Measurements from ENCODE around the gene CD3E. TPM values are rescaled to one million over a fixed set of nuclear protein-coding genes. Genes with fewer than 3 reads are reported as not detected.

Gene CD3E
- total and polyA plus RNA-seq, 2 experiments from 2014 or later, result not detected

DNA sequence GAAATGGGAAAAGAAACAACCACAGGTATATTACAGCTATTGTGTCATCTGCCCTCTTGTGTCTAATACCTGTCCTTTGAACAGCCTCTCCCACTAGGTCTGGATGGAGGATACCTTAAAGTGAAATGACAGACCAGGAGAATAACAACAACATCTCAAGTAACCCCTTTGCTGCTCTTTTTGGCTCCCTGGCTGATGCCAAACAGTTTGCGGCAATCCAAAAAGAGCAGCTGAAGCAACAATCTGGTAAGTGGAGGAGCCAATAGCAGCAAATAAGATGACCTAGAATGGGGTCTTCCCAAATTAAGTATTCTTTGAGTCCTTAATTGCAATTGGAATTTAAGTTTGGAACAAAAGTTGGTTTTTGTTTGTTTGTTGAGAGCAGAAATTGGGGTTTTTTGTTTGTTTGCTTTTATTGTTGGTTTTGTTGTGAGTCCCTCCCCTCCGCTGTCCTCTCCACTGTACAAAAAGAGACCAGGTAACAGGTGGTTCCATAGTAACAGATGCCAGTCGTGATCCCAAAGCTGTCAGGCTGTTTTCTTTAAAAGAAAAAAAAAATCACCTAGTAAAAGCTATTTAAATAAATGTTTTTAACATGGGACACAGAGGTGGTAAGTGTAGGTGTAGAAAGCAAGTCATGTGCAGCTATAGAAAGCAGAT lies 60.6 kb downstream of the CD3E start:
- H3K4me1 ChIP-seq (ENCODE audit: insufficient read depth), result peaks cover 3% of the 10 kb centered on the region; the same call in 1 of the 2 replicates
- H3K4me2 ChIP-seq, result no peak overlapping the region
- H3K9me2 ChIP-seq (ENCODE audit: insufficient read depth), result no peaks in the 10 kb centered on the region
- H3K9me3 Mint-ChIP-seq, result no peaks in the 10 kb centered on the region
- no peak overlapping the region for H3K27ac Mint-ChIP-seq
- H3K36me3 ChIP-seq (ENCODE audit: insufficient read depth), result peaks cover 20% of the 10 kb centered on the region
- no peak for ATAC-seq
- no peak overlapping the region for H3K27ac ChIP-seq (ENCODE audit: low read depth)
- H3K27me3 ChIP-seq (ENCODE audit: insufficient read depth), result no peaks in the 10 kb centered on the region
- DNase-seq (ENCODE audit: low spot score), result no peak
- peaks cover 26% of the 10 kb centered on the region for H3K36me3 Mint-ChIP-seq (ENCODE audit: low read depth)
- H3K4me3 ChIP-seq, result no peak overlapping the region
- 0 out of 2 replicates have a peak, but pooled peaks cover 3% of the 10 kb centered on the region for H3F3A ChIP-seq (replicated peaks; ENCODE audit: low read depth)
- no peak overlapping the region for H2AFZ ChIP-seq
- H4K20me1 ChIP-seq (replicated peaks; ENCODE audit: insufficient read depth), result peaks cover 6% of the 10 kb centered on the region
- peaks cover 39% of the 10 kb centered on the region for H3K79me2 ChIP-seq (replicated peaks; ENCODE audit: insufficient read depth)
- TF ChIP-seq JUNB (IDR thresholded peaks at IDR 0.05; ENCODE audit: unreplicated experiment) (no peak), CREB1 (CRISPR knock-in tag; IDR thresholded peaks at IDR 0.05; ENCODE audit: low read depth) (no peak)
- no peak overlapping the region for H3K4me3 Mint-ChIP-seq
- H3K4me1 Mint-ChIP-seq, result no peaks in the 10 kb centered on the region
- H3K27me3 Mint-ChIP-seq (ENCODE audit: insufficient read depth, low read depth, poor library complexity), result peaks cover 2% of the 10 kb centered on the region

Small RNA genes lying within 50 kb of the gene (small RNA-seq; reads per million reads assigned to genes)
- not detected for gene AP001582.1 (ENCODE audit: low replicate concordance)

Other genes with a start within 250 kb of the CD3E start
- 0.04 and 0.10 TPM in 2 replicates for gene TMPRSS4, start 227.7 kb upstream of the CD3E start, total RNA-seq (2014; rRNA removed; shearing (Covaris generic))
- gene TMPRSS4, start 227.7 kb upstream of the CD3E start, polyA plus RNA-seq (2016; fragmentation: Nextera tagmentation; extraction: Ambion mirVana), result 0.35 and 0.58 TPM in 2 replicates
- gene SMIM35, start 217.8 kb upstream of the CD3E start, total RNA-seq (2014; rRNA removed; shearing (Covaris generic)), result not detected in 2 replicates
- gene SMIM35, start 217.8 kb upstream of the CD3E start, polyA plus RNA-seq (2016; fragmentation: Nextera tagmentation; extraction: Ambion mirVana), result not detected in 2 replicates
- gene SCN4B, start 151.9 kb upstream of the CD3E start, total RNA-seq (2014; rRNA removed; shearing (Covaris generic)), result 1.7 and 3.0 TPM in 2 replicates
- gene SCN4B, start 151.9 kb upstream of the CD3E start, polyA plus RNA-seq (2016; fragmentation: Nextera tagmentation; extraction: Ambion mirVana), result 0.16 and 0.45 TPM in 2 replicates
- 0.03 and 0.04 TPM in 2 replicates for gene SCN2B, start 128.1 kb upstream of the CD3E start, total RNA-seq (2014; rRNA removed; shearing (Covaris generic))
- gene SCN2B, start 128.1 kb upstream of the CD3E start, polyA plus RNA-seq (2016; fragmentation: Nextera tagmentation; extraction: Ambion mirVana), result 0.09 TPM in 1 of 2 replicates, not detected in the other
- 0.12 and 0.56 TPM in 2 replicates for gene JAML, start 79.7 kb upstream of the CD3E start, total RNA-seq (2014; rRNA removed; shearing (Covaris generic))
- 0.26 and 1.0 TPM in 2 replicates for gene JAML, start 79.7 kb upstream of the CD3E start, polyA plus RNA-seq (2016; fragmentation: Nextera tagmentation; extraction: Ambion mirVana)
- gene MPZL3, start 52.4 kb upstream of the CD3E start, total RNA-seq (2014; rRNA removed; shearing (Covaris generic)), result 2.9 and 5.7 TPM in 2 replicates
- gene MPZL3, start 52.4 kb upstream of the CD3E start, polyA plus RNA-seq (2016; fragmentation: Nextera tagmentation; extraction: Ambion mirVana), result 0.92 and 1.3 TPM in 2 replicates
- 2.8 and 4.2 TPM in 2 replicates for gene MPZL2, start 40.4 kb upstream of the CD3E start, total RNA-seq (2014; rRNA removed; shearing (Covaris generic))
- gene MPZL2, start 40.4 kb upstream of the CD3E start, polyA plus RNA-seq (2016; fragmentation: Nextera tagmentation; extraction: Ambion mirVana), result 2.1 and 2.6 TPM in 2 replicates
- gene CD3D, start 38.0 kb downstream of the CD3E start, total RNA-seq (2014; rRNA removed; shearing (Covaris generic)), result not detected in 2 replicates
- gene CD3D, start 38.0 kb downstream of the CD3E start, polyA plus RNA-seq (2016; fragmentation: Nextera tagmentation; extraction: Ambion mirVana), result not detected in 2 replicates
- gene CD3G, start 39.6 kb downstream of the CD3E start, total RNA-seq (2014; rRNA removed; shearing (Covaris generic)), result not detected in 2 replicates
- gene CD3G, start 39.6 kb downstream of the CD3E start, polyA plus RNA-seq (2016; fragmentation: Nextera tagmentation; extraction: Ambion mirVana), result not detected in 2 replicates
- 42.2 and 42.8 TPM in 2 replicates for gene UBE4A, start 54.9 kb downstream of the CD3E start, total RNA-seq (2014; rRNA removed; shearing (Covaris generic))
- 9.9 and 11.8 TPM in 2 replicates for gene UBE4A, start 54.9 kb downstream of the CD3E start, polyA plus RNA-seq (2016; fragmentation: Nextera tagmentation; extraction: Ambion mirVana)
- 41.7 and 50.1 TPM in 2 replicates for gene ATP5MG, start 96.9 kb downstream of the CD3E start, total RNA-seq (2014; rRNA removed; shearing (Covaris generic))
- 987 and 1,075 TPM in 2 replicates for gene ATP5MG, start 96.9 kb downstream of the CD3E start, polyA plus RNA-seq (2016; fragmentation: Nextera tagmentation; extraction: Ambion mirVana)
- gene KMT2A, start 131.8 kb downstream of the CD3E start, total RNA-seq (2014; rRNA removed; shearing (Covaris generic)), result 66.6 and 72.2 TPM in 2 replicates
- gene KMT2A, start 131.8 kb downstream of the CD3E start, polyA plus RNA-seq (2016; fragmentation: Nextera tagmentation; extraction: Ambion mirVana), result 29.0 and 34.3 TPM in 2 replicates
- 1.0 and 3.5 TPM in 2 replicates for gene TTC36, start 222.7 kb downstream of the CD3E start, total RNA-seq (2014; rRNA removed; shearing (Covaris generic))
- gene TTC36, start 222.7 kb downstream of the CD3E start, polyA plus RNA-seq (2016; fragmentation: Nextera tagmentation; extraction: Ambion mirVana), result 0.40 TPM in 1 of 2 replicates, not detected in the other
- 17.7 and 25.4 TPM in 2 replicates for gene TMEM25, start 226.5 kb downstream of the CD3E start, total RNA-seq (2014; rRNA removed; shearing (Covaris generic))
- 11.4 and 11.7 TPM in 2 replicates for gene TMEM25, start 226.5 kb downstream of the CD3E start, polyA plus RNA-seq (2016; fragmentation: Nextera tagmentation; extraction: Ambion mirVana)